HL-60 (cell line): Measurements from ENCODE around the gene COMMD6.
A peak's percentile ranks its signal among the peaks of the same experiment; 100 is the strongest.

Experiments used
- DNase-seq, 2 experiments: peaks; one replicate each; pipeline ENCODE4 v3.0.0-alpha.2; 2010 to 2020; ENCODE audit warnings: low read depth in 1 of 2, low spot score in 1 of 2
- H3K27ac ChIP-seq: fragments of 250-450 bp; sonication (Bioruptor Pico); replicated peaks from 2 replicates; pipeline ENCODE4 v1.5.1; 2020; ENCODE audit warnings: mild to moderate bottlenecking, moderate library complexity
- H3K27me3 ChIP-seq: fragments of 250-450 bp; sonication (Bioruptor Pico); 2 replicates; pipeline ENCODE4 v1.5.1; 2021; ENCODE audit warnings: mild to moderate bottlenecking, moderate library complexity; ENCODE audit not compliant: insufficient read depth, poor library complexity, severe bottlenecking
- H3K4me3 ChIP-seq: replicated peaks from 2 replicates; pipeline ENCODE4 v1.5.1; 2011; ENCODE audit warnings: mild to moderate bottlenecking, control low read depth, low read length; ENCODE audit not compliant: insufficient read depth
- GABPA ChIP-seq: IDR thresholded peaks from 2 replicates; pipeline ENCODE4 v1.6.1; 2012; ENCODE audit warnings: low read depth
- POLR2AphosphoS5 ChIP-seq: IDR thresholded peaks from 2 replicates; pipeline ENCODE4 v1.6.1; 2012; ENCODE audit warnings: low read depth
- REST ChIP-seq: IDR thresholded peaks from 2 replicates; pipeline ENCODE4 v1.6.1; 2012; ENCODE audit warnings: low read depth; ENCODE audit not compliant: insufficient replicate concordance
- SPI1 ChIP-seq: IDR thresholded peaks from 2 replicates; pipeline ENCODE4 v1.6.1; 2012; ENCODE audit warnings: low read depth, mild to moderate bottlenecking, borderline replicate concordance
- long read RNA-seq: library from polyadenylated mRNA; unstranded; transcript quantifications from one replicate; pipeline ENCODE4 v2.0.0, GENCODE V29; 2020
- TF ChIP-seq, protein P1 (sequence below): IDR thresholded peaks from one replicate; pipeline ENCODE4 v1.5.1; 2011; ENCODE audit warnings: low read length, control low read depth, inconsistent platforms; ENCODE audit not compliant: insufficient read depth

The COMMD6 gene
- long read RNA-seq, partial matches to known transcripts, result 11 of 16 reads
- long read RNA-seq, other reads (novel, unspliced or antisense), result 5 of 16 reads

- TF ChIP-seq REST (peak; percentile 31), SPI1 (peak; percentile 71; the same call in 1 of the 2 replicates), POLR2AphosphoS5 (peak; percentile 86), GABPA (peak; percentile 36)
- TF ChIP-seq, protein P1, sequence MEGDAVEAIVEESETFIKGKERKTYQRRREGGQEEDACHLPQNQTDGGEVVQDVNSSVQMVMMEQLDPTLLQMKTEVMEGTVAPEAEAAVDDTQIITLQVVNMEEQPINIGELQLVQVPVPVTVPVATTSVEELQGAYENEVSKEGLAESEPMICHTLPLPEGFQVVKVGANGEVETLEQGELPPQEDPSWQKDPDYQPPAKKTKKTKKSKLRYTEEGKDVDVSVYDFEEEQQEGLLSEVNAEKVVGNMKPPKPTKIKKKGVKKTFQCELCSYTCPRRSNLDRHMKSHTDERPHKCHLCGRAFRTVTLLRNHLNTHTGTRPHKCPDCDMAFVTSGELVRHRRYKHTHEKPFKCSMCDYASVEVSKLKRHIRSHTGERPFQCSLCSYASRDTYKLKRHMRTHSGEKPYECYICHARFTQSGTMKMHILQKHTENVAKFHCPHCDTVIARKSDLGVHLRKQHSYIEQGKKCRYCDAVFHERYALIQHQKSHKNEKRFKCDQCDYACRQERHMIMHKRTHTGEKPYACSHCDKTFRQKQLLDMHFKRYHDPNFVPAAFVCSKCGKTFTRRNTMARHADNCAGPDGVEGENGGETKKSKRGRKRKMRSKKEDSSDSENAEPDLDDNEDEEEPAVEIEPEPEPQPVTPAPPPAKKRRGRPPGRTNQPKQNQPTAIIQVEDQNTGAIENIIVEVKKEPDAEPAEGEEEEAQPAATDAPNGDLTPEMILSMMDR, result no peak
- no peaks in the 10 kb centered on the region for H3K27me3 ChIP-seq
- peak within 1 kb of the TSS; percentile 87 for H3K27ac ChIP-seq
- peak within 1 kb of the TSS; percentile 91 for H3K4me3 ChIP-seq
- DNase-seq, result peak; percentile 69 to 80
These were observed at the start of gene COMMD6 for GRCh38 chr13:75537401-75538365. Gene COMMD6, minus strand, starts transcription at chr13:75537841. Its CDS starts 36 bp downstream, at chr13:75537805.

GRCh38 chr13:75585153-75585552 is 47.5 kb upstream of the COMMD6 start:
- Histone ChIP-seq H3K27ac (no peak overlapping the region), H3K4me3 (no peak overlapping the region), H3K27me3 (no peaks in the 10 kb centered on the region)
- TF ChIP-seq SPI1 (no peak), POLR2AphosphoS5 (no peak), GABPA (no peak), REST (no peak)
- TF ChIP-seq, protein P1, result no peak
- no peak for DNase-seq

GRCh38 chr13:75583091-75583490 is 45.5 kb upstream of the COMMD6 start:
- Histone ChIP-seq H3K27ac (no peak overlapping the region), H3K27me3 (no peaks in the 10 kb centered on the region), H3K4me3 (no peak overlapping the region)
- no peak for TF ChIP-seq GABPA
- DNase-seq, result no peak

DNA sequence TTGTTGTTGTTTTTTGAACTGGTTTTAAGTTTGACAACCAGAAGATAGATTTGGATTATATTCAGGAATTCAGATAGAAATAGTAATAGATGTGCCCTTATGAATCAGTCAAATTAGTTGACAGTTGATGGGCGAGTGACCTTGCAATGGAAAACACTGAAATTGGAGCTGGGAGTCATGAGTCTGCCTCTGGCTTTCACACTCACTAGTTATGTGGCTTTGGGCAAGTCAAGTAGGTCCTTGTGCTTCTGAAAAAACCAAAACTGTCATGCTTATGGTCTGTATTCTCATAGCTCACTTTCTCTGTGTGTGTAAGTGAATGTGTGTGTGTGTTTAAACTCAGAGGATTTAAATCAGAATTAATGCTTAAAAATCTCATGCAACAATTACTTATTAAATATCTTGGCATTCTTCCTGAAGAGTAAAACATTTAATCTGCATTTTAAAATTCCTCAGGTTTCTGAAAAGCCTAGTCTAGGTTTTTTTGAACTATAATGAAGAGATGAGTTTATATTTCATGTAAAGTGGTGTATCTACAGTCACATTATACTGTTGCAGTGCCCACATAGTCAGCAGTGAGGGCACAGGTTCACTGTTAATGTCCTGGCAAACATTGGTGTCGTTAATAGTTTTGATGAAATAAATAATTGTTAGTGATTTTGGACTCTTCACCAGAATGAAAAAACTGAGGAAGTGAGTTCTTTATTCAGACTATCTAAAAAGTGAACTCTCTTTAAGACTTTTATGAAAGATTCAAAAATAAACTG is 44.4 kb upstream of the COMMD6 start:
- Histone ChIP-seq H3K27ac (no peak overlapping the region), H3K27me3 (no peaks in the 10 kb centered on the region), H3K4me3 (no peak overlapping the region)
- no peak for TF ChIP-seq POLR2AphosphoS5
- TF ChIP-seq, protein P1, result no peak
- TF ChIP-seq GABPA, result no peak
- no peak for TF ChIP-seq SPI1
- TF ChIP-seq REST, result no peak
- no peak for DNase-seq
